A549 (cell line): Measurements from ENCODE around the gene MAP3K7CL. TPM values are rescaled to one million over a fixed set of nuclear protein-coding genes. Genes with fewer than 3 reads are reported as not detected.

Experiments used
- ATAC-seq, 2 experiments: fragments of 200-7000 bp in 1 of 2; fragments of >200 bp in 1 of 2; cut with Nextera tagmentation in 1 of 2; cut with Tn5 transposase in 1 of 2; 3 replicates each; pipeline versions ENCODE4 v1.8.0 to v1.9.1; 2018 to 2020; ENCODE audit warnings: mild to moderate bottlenecking in 1 of 2, moderate library complexity in 1 of 2
- CTCF ChIA-PET: fragments of 300-600 bp; sonication (Branson Sonifier 250); formaldehyde crosslinking; extraction: SDS; loops from one replicate; lab custom pipeline; 2021; ENCODE audit warnings: antibody characterized with exemption, inconsistent platforms; lab: Yijun Ruan, JAX
- POLR2A ChIA-PET: fragments of 350-600 bp; formaldehyde crosslinking; extraction: SDS; loops from one replicate; lab custom pipeline; 2021; ENCODE audit warnings: antibody characterized with exemption, inconsistent platforms; lab: Yijun Ruan, JAX
- DNase-seq, 2 experiments: peaks; one replicate each; pipeline versions ENCODE4 v3.0.0 to v3.0.0-alpha.2; 2011 to 2016; ENCODE audit warnings: low read depth in 1 of 2, low spot score in 1 of 2
- FAIRE-seq: peaks from 2 replicates; lab custom pipeline; 2011; peaks lifted over from hg19 to GRCh38; lab: Jason Lieb, UNC
- H3K27ac ChIP-seq, 2 experiments: fragments of >200 bp; sonication (Bioruptor Twin); formaldehyde crosslinking; 3 replicates each; pipeline ENCODE4 v1.5.1; 2016 to 2017
- H3K4me1 ChIP-seq: fragments of >200 bp; sonication (Bioruptor Twin); formaldehyde crosslinking; 3 replicates; pipeline ENCODE4 v1.6.1; 2016
- H3K4me2 ChIP-seq: fragments of >200 bp; sonication (Bioruptor Twin); formaldehyde crosslinking; 3 replicates; pipeline ENCODE4 v1.6.1; 2016
- H3K4me3 ChIP-seq: fragments of >200 bp; sonication (Bioruptor Twin); formaldehyde crosslinking; 3 replicates; pipeline ENCODE4 v1.5.1; 2016
- H3K9me3 ChIP-seq: fragments of >200 bp; sonication (Bioruptor Twin); formaldehyde crosslinking; 3 replicates; pipeline ENCODE4 v1.6.1; 2016
- BCL3 ChIP-seq: fragments of >200 bp; sonication (Bioruptor Twin); formaldehyde crosslinking; IDR thresholded peaks from 3 replicates; pipeline ENCODE4 v1.6.1; 2016
- BHLHE40 ChIP-seq: IDR thresholded peaks from 2 replicates; pipeline ENCODE4 v1.6.1; 2012; ENCODE audit warnings: low read depth, low read length, inconsistent platforms
- CEBPB ChIP-seq, 2 experiments: fragments of >200 bp in 1 of 2; sonication (Bioruptor Twin) in 1 of 2; formaldehyde crosslinking in 1 of 2; IDR thresholded peaks; 2 replicates each; pipeline ENCODE4 v1.6.1; 2012 to 2016
- CHD2 ChIP-seq: fragments of 150-350 bp; IDR thresholded peaks from 2 replicates; pipeline ENCODE4 v1.6.1; 2014; ENCODE audit warnings: low read length; ENCODE audit not compliant: partially characterized antibody
- EP300 ChIP-seq, 2 experiments: fragments of >200 bp; sonication (Bioruptor Twin); formaldehyde crosslinking; IDR thresholded peaks; 2 replicates in 1 of 2; 3 replicates in 1 of 2; pipeline ENCODE4 v1.6.1; 2016 to 2017
- FOSL2 ChIP-seq, 2 experiments: fragments of 450-650 bp in 1 of 2; fragments of >200 bp in 1 of 2; sonication (Bioruptor Twin) in 1 of 2; formaldehyde crosslinking; IDR thresholded peaks; 2 replicates each; pipeline versions ENCODE4 v1.5.0 to v1.6.1; 2016 to 2020; ENCODE audit warnings: mild to moderate bottlenecking in 1 of 2, moderate library complexity in 1 of 2
- HOXA7 ChIP-seq: fragments of 250-450 bp; sonication (Bioruptor Pico); IDR thresholded peaks from 2 replicates; pipeline ENCODE4 v1.5.0; 2020; ENCODE audit warnings: mild to moderate bottlenecking, moderate library complexity
- HOXB13 ChIP-seq: fragments of 250-450 bp; sonication (Bioruptor Pico); IDR thresholded peaks from 2 replicates; pipeline ENCODE4 v1.5.0; 2020; ENCODE audit warnings: low read depth, mild to moderate bottlenecking, moderate library complexity
- JUNB ChIP-seq: fragments of >200 bp; sonication (Bioruptor Twin); formaldehyde crosslinking; IDR thresholded peaks from 2 replicates; pipeline ENCODE4 v1.6.1; 2016
- KDM1A ChIP-seq: fragments of 200-600 bp; sonication (generic); IDR thresholded peaks from 2 replicates; pipeline ENCODE4 v1.6.1; 2016; ENCODE audit warnings: low read depth, mild to moderate bottlenecking
- MAFK ChIP-seq: fragments of 450-650 bp; IDR thresholded peaks from 2 replicates; pipeline ENCODE4 v1.6.1; 2014; ENCODE audit not compliant: partially characterized antibody
- MAZ ChIP-seq: fragments of 150-350 bp; IDR thresholded peaks from 2 replicates; pipeline ENCODE4 v1.6.1; 2014; ENCODE audit warnings: antibody characterized with exemption, low read depth, low read length, borderline replicate concordance
- MYC ChIP-seq: IDR thresholded peaks from 2 replicates; pipeline ENCODE4 v1.6.1; 2012; ENCODE audit warnings: mild to moderate bottlenecking, inconsistent platforms, low read length, improper control_type of control experiment, borderline replicate concordance
- NPAS2 ChIP-seq: fragments of 250-450 bp; sonication (Bioruptor Pico); IDR thresholded peaks from 2 replicates; pipeline ENCODE4 v1.8.0; 2022; ENCODE audit warnings: mild to moderate bottlenecking, moderate library complexity, borderline replicate concordance
- PBX3 ChIP-seq: IDR thresholded peaks from 2 replicates; pipeline ENCODE4 v1.6.1; 2012
- RCOR1 ChIP-seq: fragments of 150-350 bp; IDR thresholded peaks from 2 replicates; pipeline ENCODE4 v1.6.1; 2014; ENCODE audit warnings: antibody characterized with exemption, low read length, low read depth
- SMC3 ChIP-seq: fragments of >200 bp; sonication (Bioruptor Twin); formaldehyde crosslinking; IDR thresholded peaks from 3 replicates; pipeline ENCODE4 v1.6.1; 2018; ENCODE audit warnings: inconsistent platforms
- SREBF2 ChIP-seq: fragments of 450-650 bp; IDR thresholded peaks from 2 replicates; pipeline ENCODE4 v1.6.1; 2014; ENCODE audit warnings: mild to moderate bottlenecking, moderate library complexity
- TP53 ChIP-seq: fragments of 250-450 bp; sonication (Bioruptor Pico); IDR thresholded peaks from 2 replicates; pipeline ENCODE4 v1.5.0; 2021; ENCODE audit warnings: mild to moderate bottlenecking, moderate library complexity
- USF2 ChIP-seq: fragments of 450-650 bp; IDR thresholded peaks from 2 replicates; pipeline ENCODE4 v1.6.1; 2014; ENCODE audit warnings: antibody characterized with exemption
- ZFP36 ChIP-seq: fragments of 450-650 bp; IDR thresholded peaks from 2 replicates; pipeline ENCODE4 v1.6.1; 2014; ENCODE audit warnings: borderline replicate concordance; ENCODE audit not compliant: partially characterized antibody
- WGBS: methylation state at CpG from one replicate; pipeline ENCODE4 v1.1.6; 2017; ENCODE audit errors: missing lambda C conversion rate; 5-methylcytosine and 5-hydroxymethylcytosine counted together
- polyA plus RNA-seq, 4 experiments: library from polyadenylated mRNA; depleted of rRNA in 3 of 4; stranded (reverse); fragments of >200 nt; fragmentation: RNase III in 1 of 4; extraction: RNeasy Plus Mini Kit Qiagen cat#74134 plus additional on column Dnase treatment in 1 of 4; gene quantifications; 2 replicates in 3 of 4; 3 replicates in 1 of 4; pipeline ENCODE4 v1.2.3, GENCODE V29; 2011 to 2017

MAP3K7CL gene
- polyA plus RNA-seq, 2 of the 4 experiments (the other 2 are of a cell fraction): 2.9 to 5.7 TPM

GRCh38 chr21:29179503-29179902 lies 49.1 kb downstream of the MAP3K7CL start:
- Histone ChIP-seq H3K4me1 (peaks cover 55% of the 10 kb centered on the region), H3K9me3 (no peaks in the 10 kb centered on the region), H3K4me2 (no peak overlapping the region), H3K4me3 (no peak overlapping the region), H3K27ac (no peak overlapping the region)
- TF ChIP-seq RCOR1: no peak
- no peak for TF ChIP-seq BHLHE40
- no peak for TF ChIP-seq MAZ
- no peak for TF ChIP-seq NPAS2 (CRISPR knock-in tag)
- TF ChIP-seq TP53 (CRISPR knock-in tag): no peak
- DNase-seq (no peak), FAIRE-seq (no peak), ATAC-seq (no peak)
- CTCF ChIA-PET: interaction anchor here (0.6 to 1.6 kb wide), 5 partner anchors 8 to 169 kb away, joined by 3 to 4 read pairs (median 3); no protein-coding TSS in a partner anchor
- 80% methylated on average over 1 of the region's 1 CpG for WGBS
- POLR2A ChIA-PET: no interaction called here

- peak overlapping the region; percentile 81 for H3K4me2 ChIP-seq
- CTCF ChIA-PET: interaction anchor here (0.9 to 1.4 kb wide), 2 partner anchors 116 to 166 kb away, joined by 3 read pairs; partner anchors contain the start of gene BACH1
- no peaks in the 10 kb centered on the region for H3K9me3 ChIP-seq
- peaks cover 41% of the 10 kb centered on the region for H3K4me1 ChIP-seq
- under 1% methylated on average over 9 of the region's 9 CpGs for WGBS
- peak overlapping the region; percentile 34 for H3K4me3 ChIP-seq
- peak overlapping the region; percentile 67 to 89 for H3K27ac ChIP-seq
- DNase-seq: peak; percentile 52 to 64
- POLR2A ChIA-PET: no interaction called here
- no peak for TF ChIP-seq KDM1A
- TF ChIP-seq PBX3: no peak
- TF ChIP-seq BCL3: no peak
- TF ChIP-seq EP300 (IDR thresholded peaks at IDR 0.05): no peak
- 0 out of 4 replicates have a peak, but pooled peaks of 1 of the 2 experiments have one; percentile 43 for TF ChIP-seq CEBPB (IDR thresholded peaks at IDR 0.05)
- TF ChIP-seq FOSL2 (IDR thresholded peaks at IDR 0.05): no peak
- TF ChIP-seq FOSL2 (CRISPR knock-in tag; IDR thresholded peaks at IDR 0.05): peak; percentile 75
- no peak for TF ChIP-seq HOXB13 (CRISPR knock-in tag)
- no peak for TF ChIP-seq MYC
- no peak for TF ChIP-seq CHD2
- no peak for TF ChIP-seq SREBF2
- TF ChIP-seq ZFP36: no peak
- peak; percentile 42 for TF ChIP-seq MAFK
- no peak for TF ChIP-seq NPAS2 (CRISPR knock-in tag)
- no peak for TF ChIP-seq SMC3
- peak; percentile 95 to 97 for ATAC-seq
- FAIRE-seq: no peak
Measured at GRCh38 chr21:29181799-29182470, 51.5 kb downstream of the MAP3K7CL start.

GRCh38 chr21:29182691-29183092 lies 52.2 kb downstream of the MAP3K7CL start:
- peak overlapping the region; percentile 81 for H3K4me2 ChIP-seq
- POLR2A ChIA-PET: no interaction called here

More at GRCh38 chr21:29182691-29183092, 52.2 kb downstream of the MAP3K7CL start:
- FAIRE-seq: no peak
- 1% methylated on average over 4 of the region's 4 CpGs for WGBS
- peak overlapping the region; percentile 67 to 89 for H3K27ac ChIP-seq
- DNase-seq: peak in 1 of 2 experiments; percentile 29
- no peaks in the 10 kb centered on the region for H3K9me3 ChIP-seq
- CTCF ChIA-PET: interaction anchor here (1.4 kb wide), 1 partner anchor 165 kb away, joined by 3 read pairs; no protein-coding TSS in a partner anchor
- peak in 1 of 2 experiments; percentile 26; a peak in 2 of 6 replicates for ATAC-seq
- TF ChIP-seq MYC (no peak), HOXA7 (CRISPR knock-in tag) (no peak), TP53 (CRISPR knock-in tag) (no peak), USF2 (no peak), JUNB (no peak), BHLHE40 (no peak)
- peaks cover 41% of the 10 kb centered on the region for H3K4me1 ChIP-seq
- peak overlapping the region; percentile 34; the same call in 2 of the 3 replicates for H3K4me3 ChIP-seq
